Upper lobe of left lung (tissue), 4 donors: ENCODE data around the gene OR6K2.

Source experiments
- CTCF ChIP-seq, 6 experiments: fragments of 450-650 bp in 4 of 6; fragments of 200-600 bp in 2 of 6; sonication (generic) in 2 of 6; IDR thresholded peaks; one replicate each; pipeline ENCODE4 v1.5.1; 2016 to 2019; ENCODE audit warnings: antibody characterized with exemption in 6 of 6
- EP300 ChIP-seq, 4 donors: sonication (generic); formaldehyde crosslinking; IDR thresholded peaks; one replicate each; pipeline ENCODE4 v1.5.1; 2017; ENCODE audit warnings: antibody characterized with exemption in 4 of 4, control low read depth in 2 of 4
- POLR2A ChIP-seq, 4 donors: fragments of 450-650 bp; IDR thresholded peaks; one replicate each; pipeline ENCODE4 v1.5.1; 2016 to 2017; ENCODE audit warnings: antibody characterized with exemption in 4 of 4, mild to moderate bottlenecking in 2 of 4

- no peak for TF ChIP-seq CTCF (IDR thresholded peaks at IDR 0.05)
- TF ChIP-seq POLR2A (IDR thresholded peaks at IDR 0.05), result no peak
- TF ChIP-seq EP300 (IDR thresholded peaks at IDR 0.05), result no peak
Measured at GRCh38 chr1:158731707-158732106, 31.3 kb upstream of the OR6K2 start.
